Smooth muscle cell (in vitro differentiated cells): ENCODE results near the gene C1QTNF6. TPM values are rescaled to one million over a fixed set of nuclear protein-coding genes. Genes with fewer than 3 reads are reported as not detected.

Experiments used
- DNase-seq: peaks from one replicate; lab custom pipeline; 2025; ENCODE audit not compliant: unreplicated experiment; lab: John Stamatoyannopoulos, UW
- H2AFZ ChIP-seq: fragments of 200-600 bp; sonication (generic); 2 replicates; pipeline ENCODE4 v1.6.0; 2016; ENCODE audit warnings: antibody characterized with exemption, low read depth, mild to moderate bottlenecking
- H3F3A ChIP-seq: fragments of 200-600 bp; sonication (generic); 2 replicates; pipeline ENCODE4 v1.6.0; 2017; ENCODE audit warnings: antibody characterized with exemption, low read depth
- H3K27ac ChIP-seq: fragments of 200-600 bp; sonication (generic); 2 replicates; pipeline ENCODE4 v1.5.1; 2016; ENCODE audit warnings: low read depth, mild to moderate bottlenecking
- H3K27me3 ChIP-seq: fragments of 200-600 bp; sonication (generic); 2 replicates; pipeline ENCODE4 v1.6.1; 2016; ENCODE audit warnings: low read depth, mild to moderate bottlenecking
- H3K36me3 ChIP-seq: fragments of 200-600 bp; sonication (generic); 2 replicates; pipeline ENCODE4 v1.5.1; 2016; ENCODE audit warnings: low read depth
- H3K4me1 ChIP-seq: fragments of 200-600 bp; sonication (generic); 2 replicates; pipeline ENCODE4 v1.5.1; 2016; ENCODE audit warnings: low read depth
- H3K4me2 ChIP-seq: fragments of 200-600 bp; sonication (generic); 2 replicates; pipeline ENCODE4 v1.6.0; 2016; ENCODE audit warnings: mild to moderate bottlenecking
- H3K4me3 ChIP-seq: fragments of 200-600 bp; sonication (generic); 2 replicates; pipeline ENCODE4 v1.5.1; 2016; ENCODE audit warnings: mild to moderate bottlenecking
- H3K79me2 ChIP-seq: fragments of 200-600 bp; sonication (generic); 2 replicates; pipeline ENCODE4 v1.6.0; 2016; ENCODE audit warnings: low read depth, mild to moderate bottlenecking
- H3K9ac ChIP-seq: fragments of 200-600 bp; sonication (generic); 2 replicates; pipeline ENCODE4 v1.6.0; 2016; ENCODE audit warnings: low read depth
- H3K9me3 ChIP-seq: fragments of 200-600 bp; sonication (generic); replicated peaks from 2 replicates; pipeline ENCODE4 v1.5.1; 2016; ENCODE audit warnings: low read depth
- H4K20me1 ChIP-seq: fragments of 200-600 bp; sonication (generic); 2 replicates; pipeline ENCODE4 v1.6.0; 2016; ENCODE audit warnings: low read depth
- CTCF ChIP-seq: fragments of 200-600 bp; sonication (generic); IDR thresholded peaks from 2 replicates; pipeline ENCODE4 v1.5.1; 2017; ENCODE audit warnings: borderline replicate concordance, mild to moderate bottlenecking, antibody characterized with exemption; ENCODE audit not compliant: insufficient read depth, poor library complexity, severe bottlenecking
- WGBS: methylation state at CpG from one replicate; pipeline ENCODE4 v1.1.7; 2016; ENCODE audit warnings: low lambda C conversion rate; 5-methylcytosine and 5-hydroxymethylcytosine counted together
- polyA plus RNA-seq: library from polyadenylated mRNA; unstranded; fragments of >200 nt; fragmentation: Nextera tagmentation; extraction: Ambion mirVana; gene quantifications from 2 replicates; pipeline ENCODE4 v1.2.1, GENCODE V29; 2016
- total RNA-seq: library from RNA; depleted of rRNA; stranded (reverse); fragments of >200 nt; gene quantifications from 2 replicates; pipeline ENCODE4 v1.2.3, GENCODE V29; 2014

C1QTNF6 gene
- total and polyA plus RNA-seq, 2 experiments from 2014 or later: 14.3 to 26.8 TPM

GRCh38 chr22:37197451-37198257, 9.6 kb upstream of the C1QTNF6 start:
- H3F3A ChIP-seq: peaks cover 17% of the 10 kb centered on the region
- no peak for DNase-seq
- no peaks in the 10 kb centered on the region for H3K27me3 ChIP-seq
- no peak for TF ChIP-seq CTCF
- H3K4me3 ChIP-seq: peak overlapping the region; percentile 60
- H4K20me1 ChIP-seq: no peaks in the 10 kb centered on the region
- no peaks in the 10 kb centered on the region for H3K9me3 ChIP-seq
- peak overlapping the region; percentile 25 for H3K9ac ChIP-seq
- no peaks in the 10 kb centered on the region for H3K79me2 ChIP-seq
- no peaks in the 10 kb centered on the region for H3K36me3 ChIP-seq
- H3K4me2 ChIP-seq: peak overlapping the region; percentile 91
- H3K4me1 ChIP-seq: peaks cover 11% of the 10 kb centered on the region
- H2AFZ ChIP-seq: no peak overlapping the region
- WGBS: 48% methylated on average over 12 of the region's 12 CpGs
- peak overlapping the region; percentile 84 for H3K27ac ChIP-seq

GRCh38 chr22:37196539-37197450, 8.7 kb upstream of the C1QTNF6 start:
- no peak overlapping the region for H3K4me3 ChIP-seq
- no peak overlapping the region for H2AFZ ChIP-seq
- H3K79me2 ChIP-seq: no peaks in the 10 kb centered on the region
- H3K36me3 ChIP-seq: no peaks in the 10 kb centered on the region
- H3K9me3 ChIP-seq: no peaks in the 10 kb centered on the region
- H4K20me1 ChIP-seq: no peaks in the 10 kb centered on the region
- peaks cover 11% of the 10 kb centered on the region for H3K4me1 ChIP-seq
- peak overlapping the region; percentile 84 for H3K27ac ChIP-seq
- TF ChIP-seq CTCF: no peak
- no peak for DNase-seq
- WGBS: 71% methylated on average over 14 of the region's 14 CpGs
- H3K9ac ChIP-seq: no peak overlapping the region
- peaks cover 17% of the 10 kb centered on the region for H3F3A ChIP-seq
- H3K4me2 ChIP-seq: peak overlapping the region; percentile 12
- H3K27me3 ChIP-seq: no peaks in the 10 kb centered on the region

GRCh38 chr22:37195921-37196320, 7.9 kb upstream of the C1QTNF6 start:
- no peak overlapping the region for H3K4me2 ChIP-seq
- H3K9ac ChIP-seq: no peak overlapping the region
- no peak for TF ChIP-seq CTCF
- no peaks in the 10 kb centered on the region for H4K20me1 ChIP-seq
- no peak overlapping the region for H3K4me3 ChIP-seq
- H3K27me3 ChIP-seq: no peaks in the 10 kb centered on the region
- no peak overlapping the region for H2AFZ ChIP-seq
- H3K79me2 ChIP-seq: no peaks in the 10 kb centered on the region
- H3K27ac ChIP-seq: peak overlapping the region; percentile 84
- H3K9me3 ChIP-seq: no peaks in the 10 kb centered on the region
- no peaks in the 10 kb centered on the region for H3K36me3 ChIP-seq
- WGBS: 71% methylated on average over 4 of the region's 4 CpGs
- peaks cover 17% of the 10 kb centered on the region for H3F3A ChIP-seq
- no peak for DNase-seq
- peaks cover 11% of the 10 kb centered on the region for H3K4me1 ChIP-seq
